Progenitor cell of endocrine pancreas (in vitro differentiated cells): ENCODE results near the gene PLEKHD1. TPM values are rescaled to one million over a fixed set of nuclear protein-coding genes. Genes with fewer than 3 reads are reported as not detected.
A peak's percentile ranks its signal among the peaks of the same experiment; 100 is the strongest.

Source experiments
- DNase-seq: peaks from one replicate; pipeline ENCODE4 v3.0.0; 2021; ENCODE audit warnings: low spot score; ENCODE audit not compliant: unreplicated experiment
- H3K27ac Mint-ChIP-seq: 2 replicates; pipeline ENCODE4 v1.8.0; 2021; ENCODE audit warnings: mild to moderate bottlenecking, moderate library complexity, mixed read lengths
- H3K27me3 Mint-ChIP-seq: 2 replicates; pipeline ENCODE4 v1.8.0; 2021; ENCODE audit warnings: mixed read lengths
- H3K36me3 Mint-ChIP-seq: 2 replicates; pipeline ENCODE4 v1.8.0; 2022; ENCODE audit warnings: mixed read lengths; ENCODE audit not compliant: insufficient read depth
- H3K4me1 Mint-ChIP-seq: 2 replicates; pipeline ENCODE4 v1.8.0; 2021; ENCODE audit warnings: low read depth, mixed read lengths
- H3K4me3 Mint-ChIP-seq: 2 replicates; pipeline ENCODE4 v1.8.0; 2021; ENCODE audit warnings: low read depth, mild to moderate bottlenecking, moderate library complexity, mixed read lengths
- H3K9me3 Mint-ChIP-seq: 2 replicates; pipeline ENCODE4 v1.8.0; 2021; ENCODE audit warnings: low read depth, mixed read lengths
- total RNA-seq: library from RNA; stranded (reverse); gene quantifications from 2 replicates; pipeline ENCODE4 v1.2.1, GENCODE V29; 2021
- TF ChIP-seq, protein P1 (sequence below): fragments of 200-600 bp; sonication (generic); IDR thresholded peaks from one replicate; pipeline ENCODE4 v1.5.0; 2021; ENCODE audit warnings: antibody characterized with exemption, mild to moderate bottlenecking; ENCODE audit not compliant: unreplicated experiment

Gene PLEKHD1
- total RNA-seq, 1 donor from 2014 or later = 1.5 TPM

GRCh38 chr14:69570836-69571330 lies 86.4 kb downstream of the PLEKHD1 start:
- Mint-ChIP-seq H3K9me3 (no peaks in the 10 kb centered on the region), H3K27ac (no peak overlapping the region), H3K36me3 (peaks cover 2% of the 10 kb centered on the region), H3K4me1 (peaks cover 2% of the 10 kb centered on the region), H3K27me3 (peaks cover 62% of the 10 kb centered on the region), H3K4me3 (no peak overlapping the region)
- TF ChIP-seq, protein P1, sequence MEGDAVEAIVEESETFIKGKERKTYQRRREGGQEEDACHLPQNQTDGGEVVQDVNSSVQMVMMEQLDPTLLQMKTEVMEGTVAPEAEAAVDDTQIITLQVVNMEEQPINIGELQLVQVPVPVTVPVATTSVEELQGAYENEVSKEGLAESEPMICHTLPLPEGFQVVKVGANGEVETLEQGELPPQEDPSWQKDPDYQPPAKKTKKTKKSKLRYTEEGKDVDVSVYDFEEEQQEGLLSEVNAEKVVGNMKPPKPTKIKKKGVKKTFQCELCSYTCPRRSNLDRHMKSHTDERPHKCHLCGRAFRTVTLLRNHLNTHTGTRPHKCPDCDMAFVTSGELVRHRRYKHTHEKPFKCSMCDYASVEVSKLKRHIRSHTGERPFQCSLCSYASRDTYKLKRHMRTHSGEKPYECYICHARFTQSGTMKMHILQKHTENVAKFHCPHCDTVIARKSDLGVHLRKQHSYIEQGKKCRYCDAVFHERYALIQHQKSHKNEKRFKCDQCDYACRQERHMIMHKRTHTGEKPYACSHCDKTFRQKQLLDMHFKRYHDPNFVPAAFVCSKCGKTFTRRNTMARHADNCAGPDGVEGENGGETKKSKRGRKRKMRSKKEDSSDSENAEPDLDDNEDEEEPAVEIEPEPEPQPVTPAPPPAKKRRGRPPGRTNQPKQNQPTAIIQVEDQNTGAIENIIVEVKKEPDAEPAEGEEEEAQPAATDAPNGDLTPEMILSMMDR = no peak
- no peak for DNase-seq

- Mint-ChIP-seq H3K9me3 (no peaks in the 10 kb centered on the region), H3K4me3 (no peak overlapping the region), H3K27ac (no peak overlapping the region), H3K36me3 (peaks cover 2% of the 10 kb centered on the region), H3K4me1 (peaks cover 2% of the 10 kb centered on the region), H3K27me3 (peaks cover 61% of the 10 kb centered on the region)
- DNase-seq = no peak
- TF ChIP-seq, protein P1 = no peak
Measured at GRCh38 chr14:69571449-69572029, 87.0 kb downstream of the PLEKHD1 start.

DNA sequence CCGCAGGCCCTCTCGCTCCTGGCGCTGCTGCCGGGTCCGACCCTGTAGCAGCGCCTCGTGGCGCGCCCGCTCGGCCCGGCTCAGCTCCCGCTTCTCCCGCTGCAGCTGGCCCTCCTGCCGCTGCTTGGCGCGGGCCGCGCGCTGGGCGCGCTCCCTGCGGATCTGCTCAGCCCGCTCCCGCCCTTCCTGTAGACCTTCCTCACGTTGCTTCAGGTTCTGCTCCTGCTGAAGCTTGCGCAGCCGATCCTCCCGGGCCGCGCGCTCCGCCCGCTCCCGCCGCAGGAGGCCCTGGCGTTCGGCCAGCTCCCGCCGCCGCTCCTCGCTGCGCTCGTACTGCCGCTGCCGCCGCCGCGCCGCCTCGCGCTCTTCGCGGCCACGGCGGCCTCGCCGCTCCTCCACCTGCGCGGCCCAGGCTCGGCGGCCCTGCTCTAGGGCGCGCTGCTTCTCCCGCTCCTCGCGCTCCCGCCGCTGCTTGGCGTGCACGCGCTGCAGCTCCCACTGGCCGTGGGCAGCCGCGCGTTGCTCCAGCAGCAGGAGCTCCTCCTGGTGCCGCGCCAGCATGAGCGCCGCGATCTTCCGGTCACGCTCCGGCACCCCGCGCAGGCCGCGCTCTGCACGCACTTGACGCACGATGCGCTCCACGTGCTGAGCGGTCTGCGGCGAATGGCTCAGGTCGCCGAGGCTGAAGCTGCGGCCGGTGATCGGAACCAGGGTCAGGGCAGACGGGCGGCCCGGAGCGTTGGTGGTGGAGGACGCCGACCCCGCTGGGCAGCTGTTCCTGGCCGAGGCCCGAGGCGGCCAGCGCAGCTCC lies 87.7 kb downstream of the PLEKHD1 start:
- Mint-ChIP-seq H3K9me3 (no peaks in the 10 kb centered on the region), H3K4me1 (peaks cover 2% of the 10 kb centered on the region), H3K36me3 (peaks cover 2% of the 10 kb centered on the region), H3K4me3 (no peak overlapping the region), H3K27me3 (peaks cover 58% of the 10 kb centered on the region), H3K27ac (no peak overlapping the region)
- DNase-seq = peak; percentile 12
- TF ChIP-seq, protein P1 = no peak

DNA sequence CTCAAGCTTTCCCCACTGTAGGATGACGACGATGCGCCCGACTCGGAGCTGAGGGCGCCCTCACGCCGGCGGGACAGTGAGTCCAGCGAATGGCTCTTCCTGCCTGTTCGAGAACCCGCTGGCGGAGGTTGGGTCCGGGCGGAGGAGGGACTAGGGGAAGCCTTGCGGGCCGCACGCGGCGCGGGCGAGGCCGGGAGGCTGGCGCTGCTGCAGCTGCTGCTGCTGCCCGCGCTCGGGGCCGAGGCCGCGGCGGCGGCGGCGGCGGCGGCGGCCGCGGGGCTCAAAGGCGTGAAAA lies 88.3 kb downstream of the PLEKHD1 start:
- TF ChIP-seq, protein P1 = no peak
- H3K36me3 Mint-ChIP-seq = peaks cover 2% of the 10 kb centered on the region
- H3K27ac Mint-ChIP-seq = no peak overlapping the region
- H3K4me3 Mint-ChIP-seq = no peak overlapping the region
- no peaks in the 10 kb centered on the region for H3K9me3 Mint-ChIP-seq
- no peak for DNase-seq
- H3K27me3 Mint-ChIP-seq = peaks cover 52% of the 10 kb centered on the region
- peaks cover 2% of the 10 kb centered on the region for H3K4me1 Mint-ChIP-seq

DNA sequence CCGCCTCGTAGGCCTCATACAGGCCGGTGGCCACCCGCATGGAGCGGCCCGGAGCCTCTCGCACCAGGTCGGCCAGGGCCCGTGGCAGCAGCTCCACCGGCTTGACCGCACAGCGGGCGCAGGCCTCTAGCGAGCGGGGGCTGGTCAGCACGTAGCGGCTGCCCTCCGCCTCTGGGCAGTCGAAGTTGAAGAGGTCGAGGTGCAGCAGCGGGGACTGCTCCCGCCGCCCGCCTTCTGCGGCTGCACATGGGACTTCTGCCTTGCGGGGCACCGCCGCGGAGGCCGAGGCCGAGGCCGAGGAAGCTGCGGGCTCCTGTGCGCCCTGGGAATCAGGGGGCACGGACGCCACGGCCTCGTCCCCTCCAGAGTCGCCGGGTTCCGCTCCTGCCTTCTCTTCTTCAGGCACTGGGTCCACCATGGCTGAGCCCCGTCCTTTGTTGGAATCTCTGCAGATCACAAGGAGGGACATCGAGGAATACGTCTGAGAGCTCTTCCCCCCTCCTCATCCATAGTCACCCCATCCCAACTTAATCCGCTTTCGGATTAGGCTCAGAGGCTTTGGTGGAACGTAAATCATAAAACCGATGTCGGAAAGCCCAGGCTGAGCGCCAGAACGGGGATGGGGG lies 88.8 kb downstream of the PLEKHD1 start:
- Mint-ChIP-seq H3K9me3 (no peaks in the 10 kb centered on the region), H3K4me3 (peak overlapping the region; percentile 29), H3K4me1 (peaks cover 2% of the 10 kb centered on the region), H3K27me3 (peaks cover 47% of the 10 kb centered on the region), H3K27ac (no peak overlapping the region), H3K36me3 (peaks cover 2% of the 10 kb centered on the region)
- TF ChIP-seq, protein P1 = no peak
- DNase-seq = no peak
